ENCODE results near the gene SBF1. TPM values are rescaled to one million over a fixed set of nuclear protein-coding genes. Genes with fewer than 3 reads are reported as not detected.

SBF1 gene
- total RNA-seq, 3 donors from 2014 or later, result 30.6 to 33.1 (median 30.6) TPM

GRCh38 chr22:50420581-50420980, 54.3 kb downstream of the SBF1 start:
- Histone ChIP-seq H3K4me3 (no peak overlapping the region), H3K9me3 (no peaks in the 10 kb centered on the region), H3K27me3 (no peaks in the 10 kb centered on the region), H3K4me1 (no peaks in the 10 kb centered on the region), H3K36me3 (peaks cover 8% of the 10 kb centered on the region), H3K27ac (no peak overlapping the region)
- TF ChIP-seq CTCF (IDR thresholded peaks at IDR 0.05) (no peak), POLR2AphosphoS5 (IDR thresholded peaks at IDR 0.05) (no peak), POLR2A (IDR thresholded peaks at IDR 0.05) (no peak)
- DNase-seq (ENCODE audit: low spot score in 2 of 2), result no peak
- intact Hi-C loops (cut with DNase I; ENCODE audit: low total_unique reads), result no loop called here

- intact Hi-C loops (cut with DNase I; ENCODE audit: low total_unique reads), result no loop called here
Observed at GRCh38 chr22:50420015-50420414, 54.8 kb downstream of the SBF1 start.

GRCh38 chr22:50419116-50419515, 55.7 kb downstream of the SBF1 start:
- Histone ChIP-seq H3K9me3 (no peaks in the 10 kb centered on the region), H3K27me3 (no peaks in the 10 kb centered on the region), H3K27ac (no peak overlapping the region), H3K4me3 (no peak overlapping the region), H3K36me3 (peaks cover 8% of the 10 kb centered on the region), H3K4me1 (no peaks in the 10 kb centered on the region)
- TF ChIP-seq POLR2A (IDR thresholded peaks at IDR 0.05) (no peak), CTCF (IDR thresholded peaks at IDR 0.05) (no peak), POLR2AphosphoS5 (IDR thresholded peaks at IDR 0.05) (no peak)
- intact Hi-C loops (cut with DNase I; ENCODE audit: low total_unique reads), result loop anchor here (5.0 kb wide), 1 partner anchor 267 kb away; no protein-coding TSS in a partner anchor
- DNase-seq (ENCODE audit: low spot score in 2 of 2), result no peak

More at GRCh38 chr22:50420015-50420414, 54.8 kb downstream of the SBF1 start:
- H3K9me3 ChIP-seq, result no peaks in the 10 kb centered on the region
- no peak for TF ChIP-seq POLR2A (IDR thresholded peaks at IDR 0.05)
- TF ChIP-seq POLR2AphosphoS5 (IDR thresholded peaks at IDR 0.05), result no peak
- no peak for TF ChIP-seq CTCF (IDR thresholded peaks at IDR 0.05)
- no peak overlapping the region for H3K4me3 ChIP-seq
- peaks cover 8% of the 10 kb centered on the region for H3K36me3 ChIP-seq
- no peaks in the 10 kb centered on the region for H3K4me1 ChIP-seq
- no peak for DNase-seq (ENCODE audit: low spot score in 2 of 2)
- H3K27me3 ChIP-seq, result no peaks in the 10 kb centered on the region
- no peak overlapping the region for H3K27ac ChIP-seq

- intact Hi-C loops (cut with DNase I; ENCODE audit: low total_unique reads), result loop anchor here (5.0 kb wide), 1 partner anchor 266 kb away; no protein-coding TSS in a partner anchor
- Histone ChIP-seq H3K36me3 (peaks cover 8% of the 10 kb centered on the region), H3K4me3 (no peak overlapping the region), H3K9me3 (no peaks in the 10 kb centered on the region), H3K27ac (no peak overlapping the region), H3K27me3 (no peaks in the 10 kb centered on the region), H3K4me1 (no peaks in the 10 kb centered on the region)
- no peak for DNase-seq (ENCODE audit: low spot score in 2 of 2)
- TF ChIP-seq POLR2A (IDR thresholded peaks at IDR 0.05) (no peak), POLR2AphosphoS5 (IDR thresholded peaks at IDR 0.05) (no peak), CTCF (IDR thresholded peaks at IDR 0.05) (no peak)
Observed at GRCh38 chr22:50418624-50419023, 56.2 kb downstream of the SBF1 start.

GRCh38 chr22:50417411-50418210, 57.2 kb downstream of the SBF1 start:
- Histone ChIP-seq H3K4me1 (no peaks in the 10 kb centered on the region), H3K4me3 (no peak overlapping the region), H3K9me3 (no peaks in the 10 kb centered on the region), H3K27ac (no peak overlapping the region), H3K36me3 (peaks cover 8% of the 10 kb centered on the region), H3K27me3 (no peaks in the 10 kb centered on the region)
- intact Hi-C loops (cut with DNase I; ENCODE audit: low total_unique reads), result loop anchor here (5.0 kb wide), 1 partner anchor 265 kb away; no protein-coding TSS in a partner anchor
- no peak for TF ChIP-seq POLR2AphosphoS5 (IDR thresholded peaks at IDR 0.05)
- no peak for TF ChIP-seq CTCF (IDR thresholded peaks at IDR 0.05)
- TF ChIP-seq POLR2A (IDR thresholded peaks at IDR 0.05), result no peak
- DNase-seq (ENCODE audit: low spot score in 2 of 2), result no peak
